K562 treated with DMSO at 1 percent for 4 hours (cell line): ENCODE measurements around the gene HSPG2. TPM values are rescaled to one million over a fixed set of nuclear protein-coding genes. Genes with fewer than 3 reads are reported as not detected.

Source experiments
- total RNA-seq: library from RNA; unstranded; fragments of 300-600 nt; gene quantifications from 2 replicates; pipeline ENCODE4 v1.2.3, GENCODE V29; 2022; ENCODE audit not compliant: insufficient read depth

HSPG2 gene
- 76.8 and 114 TPM in 2 replicates for total RNA-seq

GRCh38 chr1:21937034-21937371, at the start of gene HSPG2:
Gene HSPG2, minus strand, starts transcription at chr1:21937310. Its CDS starts 93 bp downstream, at chr1:21937217.

GRCh38 chr1:21976703-21977239, 39.7 kb upstream of the HSPG2 start, which contains the start of gene CELA3B:
Gene CELA3B, plus strand, starts transcription at chr1:21977022. Its CDS starts 18 bp downstream, at chr1:21977040.

GRCh38 chr1:21811875-21812305, 125.2 kb downstream of the HSPG2 start, which contains the start of gene LDLRAD2:
Gene LDLRAD2, plus strand, starts transcription at chr1:21812265. Its CDS starts 187 bp downstream, at chr1:21812452.

GRCh38 chr1:21782868-21783678, 154.0 kb downstream of the HSPG2 start, which contains the start of gene USP48:
Gene USP48, minus strand, starts transcription at chr1:21783149. Its CDS starts 192 bp downstream, at chr1:21782957.

Other genes starting within 250 kb of the HSPG2 start
- gene USP48, start 154.2 kb downstream of the HSPG2 start, total RNA-seq, result 68.5 and 79.3 TPM in 2 replicates
- gene LDLRAD2, start 125.0 kb downstream of the HSPG2 start, total RNA-seq, result 2.5 TPM in 1 of 2 replicates, not detected in the other
- gene CELA3B, start 39.7 kb upstream of the HSPG2 start, total RNA-seq, result not detected in 2 replicates
- gene CELA3A, start 64.3 kb upstream of the HSPG2 start, total RNA-seq, result not detected in 2 replicates
- gene CDC42, start 115.4 kb upstream of the HSPG2 start, total RNA-seq, result 103 and 120 TPM in 2 replicates
- gene WNT4, start 205.8 kb upstream of the HSPG2 start, total RNA-seq, result not detected in 2 replicates